K562 (cell line): Measurements from ENCODE around the gene MIS18A. TPM values are rescaled to one million over a fixed set of nuclear protein-coding genes. Genes with fewer than 3 reads are reported as not detected.

Experiments
- ATAC-seq: fragments of 200-7000 bp; cut with Tn5 transposase; 3 replicates; pipeline ENCODE4 v1.9.1; 2020; ENCODE audit warnings: moderate library complexity
- BruUV-seq: library from RNA; stranded (reverse); fragments of 400-500 nt; replicated peaks from 2 replicates; lab custom pipeline; 2021; lab: Mats Ljungman, UMichigan
- CTCF ChIA-PET: fragments of 300-600 bp; formaldehyde crosslinking; extraction: SDS; loops from one replicate; lab custom pipeline; 2021; ENCODE audit warnings: low intra/inter-chr PET ratio; lab: Yijun Ruan, JAX
- POLR2A ChIA-PET: fragments of 300-600, 350-650 bp; sonication (Branson Sonifier 250); formaldehyde crosslinking; extraction: SDS; loops from one replicate; lab custom pipeline; 2021; ENCODE audit warnings: antibody characterized with exemption, inconsistent platforms; lab: Yijun Ruan, JAX
- DNase-seq, 4 experiments: peaks; one replicate each; pipeline versions ENCODE4 v3.0.0 to v3.0.0-alpha.2; 2011 to 2018; ENCODE audit warnings: low spot score in 3 of 4, mixed read lengths in 3 of 4; ENCODE audit errors: extremely low read depth in 1 of 4
- FAIRE-seq: peaks from 2 replicates; lab custom pipeline; 2011; peaks lifted over from hg19 to GRCh38; lab: Jason Lieb, UNC
- H2AFZ ChIP-seq: 2 replicates; pipeline ENCODE4 v1.6.0; 2011; ENCODE audit warnings: low read depth, low read length, control low read depth, inconsistent platforms
- H3K27ac ChIP-seq: fragments of 200-600 bp; 3 replicates; pipeline ENCODE4 v1.8.0; 2011; ENCODE audit warnings: low read depth, mild to moderate bottlenecking, control low read depth, inconsistent platforms, low read length, moderate library complexity, mixed read lengths; ENCODE audit errors: extremely low read depth
- H3K27me3 ChIP-seq, 2 experiments: fragments of 300-600 bp in 1 of 2; 2 replicates in 1 of 2; 3 replicates in 1 of 2; pipeline versions ENCODE4 v1.6.0 to v1.8.0; 2011; ENCODE audit warnings: inconsistent platforms in 2 of 2, low read length in 2 of 2, mild to moderate bottlenecking in 1 of 2, mixed read lengths in 1 of 2, moderate library complexity in 1 of 2; ENCODE audit not compliant: control insufficient read depth in 2 of 2, insufficient read depth in 2 of 2
- H3K36me3 ChIP-seq: fragments of 300-600 bp; 3 replicates; pipeline ENCODE4 v1.8.0; 2011; ENCODE audit warnings: mild to moderate bottlenecking, low read length, inconsistent platforms; ENCODE audit not compliant: control insufficient read depth, insufficient read depth
- H3K4me1 ChIP-seq, 2 experiments: fragments of 200-600 bp in 1 of 2; replicated peaks in 1 of 2; 2 replicates in 1 of 2; 3 replicates in 1 of 2; pipeline versions ENCODE4 v1.5.1 to v1.8.0; 2011; ENCODE audit warnings: inconsistent platforms in 2 of 2, low read length in 2 of 2, mild to moderate bottlenecking in 1 of 2, mixed read lengths in 1 of 2, moderate library complexity in 1 of 2; ENCODE audit not compliant: control insufficient read depth in 2 of 2, insufficient read depth in 2 of 2
- H3K4me2 ChIP-seq: 2 replicates; pipeline ENCODE4 v1.6.1; 2011; ENCODE audit warnings: low read length, control low read depth, inconsistent platforms, mixed read lengths; ENCODE audit not compliant: insufficient read depth
- H3K4me3 ChIP-seq: fragments of 200-600 bp; sonication (generic), shearing (Covaris generic); 2 replicates; pipeline ENCODE4 v1.5.1; 2016; ENCODE audit warnings: control low read depth, inconsistent platforms
- H3K79me2 ChIP-seq: fragments of 200-600 bp; 3 replicates; pipeline ENCODE4 v1.8.0; 2011; ENCODE audit warnings: low read length, inconsistent platforms; ENCODE audit not compliant: control insufficient read depth, insufficient read depth
- H3K9ac ChIP-seq, 2 experiments: 2 replicates each; pipeline versions ENCODE4 v1.6.0 to v1.6.1; 2011; ENCODE audit warnings: low read depth in 2 of 2, low read length in 2 of 2, control low read depth in 1 of 2, inconsistent platforms in 1 of 2, mild to moderate bottlenecking in 1 of 2, mixed read lengths in 1 of 2; ENCODE audit not compliant: insufficient read depth in 1 of 2
- H3K9me1 ChIP-seq: one replicate; pipeline ENCODE4 v1.6.0; 2011; ENCODE audit warnings: inconsistent platforms, mild to moderate bottlenecking, low read length, moderate library complexity; ENCODE audit not compliant: control insufficient read depth, insufficient read depth
- H3K9me3 ChIP-seq: replicated peaks from 2 replicates; pipeline ENCODE4 v1.5.1; 2011; ENCODE audit warnings: low read depth, low read length, inconsistent platforms; ENCODE audit not compliant: control insufficient read depth, insufficient read depth
- H4K20me1 ChIP-seq: replicated peaks from 2 replicates; pipeline ENCODE4 v1.6.1; 2011; ENCODE audit warnings: low read length, inconsistent platforms, mixed read lengths; ENCODE audit not compliant: control insufficient read depth, insufficient read depth
- ARID1B ChIP-seq: fragments of 450-650 bp; IDR thresholded peaks from 2 replicates; pipeline ENCODE4 v1.6.1; 2016; ENCODE audit warnings: antibody characterized with exemption, mild to moderate bottlenecking, inconsistent platforms
- BRF1 ChIP-seq: IDR thresholded peaks from 3 replicates; pipeline ENCODE4 v1.6.1; 2011; ENCODE audit warnings: borderline replicate concordance, mild to moderate bottlenecking; ENCODE audit not compliant: insufficient read length; ENCODE audit errors: extremely low read depth
- CGGBP1 ChIP-seq: fragments of 250-450 bp; sonication (Bioruptor Pico); IDR thresholded peaks from 2 replicates; pipeline ENCODE4 v1.9.0; 2021; ENCODE audit warnings: mild to moderate bottlenecking
- CSDE1 ChIP-seq, 2 experiments: fragments of 450-650 bp; IDR thresholded peaks; 2 replicates each; pipeline ENCODE4 v1.6.1; 2016; ENCODE audit warnings: mild to moderate bottlenecking in 1 of 2
- MCM5 ChIP-seq: fragments of 450-650 bp; IDR thresholded peaks from 2 replicates; pipeline ENCODE4 v1.6.1; 2016; ENCODE audit warnings: low read depth
- NR2C1 ChIP-seq, 2 experiments: fragments of 450-650 bp; IDR thresholded peaks; 2 replicates each; pipeline ENCODE4 v1.6.1; 2017; ENCODE audit warnings: mild to moderate bottlenecking in 2 of 2, antibody characterized with exemption in 1 of 2, inconsistent platforms in 1 of 2, missing compliant biosample characterization in 1 of 2, missing genetic modification characterization in 1 of 2
- RBM22 ChIP-seq: fragments of 200-400 bp; formaldehyde crosslinking; IDR thresholded peaks from 2 replicates; pipeline ENCODE4 v1.6.1; 2018; ENCODE audit warnings: low read length, low read depth; ENCODE audit not compliant: poor library complexity, severe bottlenecking
- RFX7 ChIP-seq: fragments of 250-450 bp; sonication (Bioruptor Pico); IDR thresholded peaks from 2 replicates; pipeline ENCODE4 v1.5.1; 2021; ENCODE audit warnings: mild to moderate bottlenecking
- ZBTB11 ChIP-seq, 3 experiments: fragments of 200-800 bp in 1 of 3; fragments of 250-450 bp in 1 of 3; fragments of 450-650 bp in 1 of 3; sonication (Bioruptor Pico) in 1 of 3; sonication (Bioruptor generic) in 1 of 3; formaldehyde crosslinking in 1 of 3; IDR thresholded peaks; 2 replicates each; pipeline versions ENCODE4 v1.6.1 to v1.8.0; 2016 to 2022; ENCODE audit warnings: mild to moderate bottlenecking in 2 of 3, missing genetic modification characterization in 2 of 3, missing compliant biosample characterization in 1 of 3, moderate library complexity in 1 of 3
- ZKSCAN3 ChIP-seq: fragments of 250-450 bp; sonication (Bioruptor Pico); IDR thresholded peaks from 2 replicates; pipeline ENCODE4 v1.4.0; 2020
- ZNF133 ChIP-seq: fragments of 250-450 bp; sonication (Bioruptor Pico); IDR thresholded peaks from 2 replicates; pipeline ENCODE4 v1.4.0; 2020; ENCODE audit warnings: mild to moderate bottlenecking
- ZNF561 ChIP-seq: fragments of 450-650 bp; formaldehyde crosslinking; conservative IDR thresholded peaks from 2 replicates; pipeline ENCODE4 v1.4.0; 2020; ENCODE audit warnings: mild to moderate bottlenecking, moderate library complexity
- WGBS: fragments of 100-300 bp; shearing (Covaris generic); methylation state at CpG from one replicate; pipeline ENCODE4 v1.1.6; 2016; ENCODE audit warnings: low coverage, mixed read lengths; ENCODE audit not compliant: insufficient coverage; ENCODE audit errors: missing lambda C conversion rate; 5-methylcytosine and 5-hydroxymethylcytosine counted together
- in situ Hi-C: fragments of 300-500 bp; cut with MboI; formaldehyde crosslinking; loops from 4 replicates; pipeline ENCODE4 v1.15.0; 2018; ENCODE audit warnings: inconsistent platforms, mixed read lengths
- intact Hi-C: fragments of 100-400 bp; cut with micrococcal nuclease; formaldehyde crosslinking; loops from 2 replicates; pipeline ENCODE4 v1.14.2; 2022
- polyA plus RNA-seq, 8 experiments: library from polyadenylated mRNA; depleted of rRNA in 4 of 8; stranded (reverse) in 5 of 8; unstranded in 3 of 8; fragments of >200 nt; fragmentation: Nextera tagmentation in 2 of 8; fragmentation: Illumina TruSeq in 1 of 8; extraction: Ambion mirVana in 2 of 8; extraction: Trizol in 1 of 8; gene quantifications; 2 replicates each; pipeline versions ENCODE4 v1.2.1 to v1.2.3, GENCODE V29; 2011 to 2014; ENCODE audit warnings: inconsistent platforms in 1 of 8, missing spikeins in 1 of 8
- total RNA-seq, 7 experiments: library from RNA; depleted of rRNA in 6 of 7; stranded (reverse); fragments of >200 nt in 6 of 7; fragmentation: Illumina TruSeq in 2 of 7; extraction: Trizol in 2 of 7; gene quantifications; 2 replicates each; pipeline versions ENCODE4 v1.2.1 to v1.2.3, GENCODE V29; 2011 to 2021; ENCODE audit warnings: low replicate concordance in 1 of 7

MIS18A gene
- total and polyA plus RNA-seq, 9 of the 15 experiments (the other 6 are each of a cell fraction or from before 2014, with no cell fraction given), result 17.7 to 75.3 (median 60.3) TPM

- TF ChIP-seq ZBTB11 (CRISPR knock-in tag; IDR thresholded peaks at IDR 0.05), result no peak
Observed at GRCh38 chr21:32309906-32310460, 31.1 kb upstream of the MIS18A start (continued).

GRCh38 chr21:32308696-32309095 lies 29.8 kb upstream of the MIS18A start:
- WGBS, result 92% methylated on average over 10 of the region's 10 CpGs
- peaks cover 0 to 4% of the 10 kb centered on the region in 2 experiments; a peak in 1 of 5 replicates for H3K4me1 ChIP-seq
- no peak for ATAC-seq
- CTCF ChIA-PET, result no interaction called here
- no peak for FAIRE-seq
- peaks cover 73% of the 10 kb centered on the region for H3K36me3 ChIP-seq
- TF ChIP-seq RBM22 (no peak), ZNF561 (no peak), RFX7 (no peak), NR2C1 (IDR thresholded peaks at IDR 0.05) (no peak), NR2C1 (tag; IDR thresholded peaks at IDR 0.05) (no peak), ZNF133 (no peak), CSDE1 (IDR thresholded peaks at IDR 0.05) (no peak), BRF1 (no peak), CGGBP1 (CRISPR knock-in tag) (no peak), MCM5 (no peak), ARID1B (no peak), ZKSCAN3 (CRISPR knock-in tag) (no peak)
- TF ChIP-seq, all 486 proteins: peak for 0
- H3K9me1 ChIP-seq, result no peaks in the 10 kb centered on the region
- H2AFZ ChIP-seq, result no peak overlapping the region
- no TSS peak for BruUV-seq
- intact Hi-C loops (no loop called here), in situ Hi-C loops (no loop called here)
- H3K79me2 ChIP-seq, result no peaks in the 10 kb centered on the region
- H3K9me3 ChIP-seq, result no peaks in the 10 kb centered on the region; the same call in 1 of the 2 replicates
- no peak overlapping the region for H3K4me2 ChIP-seq
- DNase-seq, result no peak
- H4K20me1 ChIP-seq, result no peaks in the 10 kb centered on the region
- no peak overlapping the region for H3K4me3 ChIP-seq
- H3K27me3 ChIP-seq, result no peaks in the 10 kb centered on the region
- POLR2A ChIA-PET, result interaction anchor here (0.6 to 0.9 kb wide), 3 partner anchors 8 to 18 kb away, joined by 3 to 4 read pairs (median 3); no protein-coding TSS in a partner anchor
- no peak overlapping the region for H3K9ac ChIP-seq
- no peak overlapping the region for H3K27ac ChIP-seq
